ENCODE measurements around the gene ALKBH4. TPM values are rescaled to one million over a fixed set of nuclear protein-coding genes. Genes with fewer than 3 reads are reported as not detected.
A peak's percentile ranks its signal among the peaks of the same experiment; 100 is the strongest.

ALKBH4 gene
- total RNA-seq, 1 experiment from 2014 or later: 5.9 TPM

DNA sequence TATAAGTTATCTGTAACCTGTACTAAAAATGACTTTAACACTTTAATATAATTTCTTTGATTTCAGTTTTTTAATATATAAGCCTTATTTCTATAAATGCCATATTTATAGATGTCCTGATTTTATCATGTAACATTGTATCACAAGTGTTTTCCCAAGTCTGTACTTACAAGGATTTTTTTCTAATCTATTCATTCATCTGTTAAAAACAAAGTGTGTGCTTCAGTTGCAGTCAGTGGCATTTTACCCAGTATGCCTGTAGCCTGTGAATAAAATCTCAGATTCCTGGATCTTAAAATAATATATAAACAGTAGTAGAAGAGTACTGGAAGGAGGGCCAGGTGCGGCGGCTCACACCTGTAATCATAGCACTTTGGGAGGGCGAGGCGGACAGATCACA, 51.1 kb downstream of the ALKBH4 start:
- TF ChIP-seq, protein P1, sequence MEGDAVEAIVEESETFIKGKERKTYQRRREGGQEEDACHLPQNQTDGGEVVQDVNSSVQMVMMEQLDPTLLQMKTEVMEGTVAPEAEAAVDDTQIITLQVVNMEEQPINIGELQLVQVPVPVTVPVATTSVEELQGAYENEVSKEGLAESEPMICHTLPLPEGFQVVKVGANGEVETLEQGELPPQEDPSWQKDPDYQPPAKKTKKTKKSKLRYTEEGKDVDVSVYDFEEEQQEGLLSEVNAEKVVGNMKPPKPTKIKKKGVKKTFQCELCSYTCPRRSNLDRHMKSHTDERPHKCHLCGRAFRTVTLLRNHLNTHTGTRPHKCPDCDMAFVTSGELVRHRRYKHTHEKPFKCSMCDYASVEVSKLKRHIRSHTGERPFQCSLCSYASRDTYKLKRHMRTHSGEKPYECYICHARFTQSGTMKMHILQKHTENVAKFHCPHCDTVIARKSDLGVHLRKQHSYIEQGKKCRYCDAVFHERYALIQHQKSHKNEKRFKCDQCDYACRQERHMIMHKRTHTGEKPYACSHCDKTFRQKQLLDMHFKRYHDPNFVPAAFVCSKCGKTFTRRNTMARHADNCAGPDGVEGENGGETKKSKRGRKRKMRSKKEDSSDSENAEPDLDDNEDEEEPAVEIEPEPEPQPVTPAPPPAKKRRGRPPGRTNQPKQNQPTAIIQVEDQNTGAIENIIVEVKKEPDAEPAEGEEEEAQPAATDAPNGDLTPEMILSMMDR (IDR thresholded peaks at IDR 0.05; ENCODE audit: unreplicated experiment): no peak
- Mint-ChIP-seq H3K36me3 (ENCODE audit: insufficient read depth, unreplicated experiment) (peaks cover 92% of the 10 kb centered on the region), H3K4me1 (ENCODE audit: insufficient read depth, unreplicated experiment) (no peaks in the 10 kb centered on the region), H3K9me3 (ENCODE audit: unreplicated experiment) (no peaks in the 10 kb centered on the region), H3K27ac (ENCODE audit: low read depth, unreplicated experiment) (no peak overlapping the region), H3K4me3 (ENCODE audit: unreplicated experiment) (no peak overlapping the region), H3K27me3 (ENCODE audit: insufficient read depth, unreplicated experiment) (no peaks in the 10 kb centered on the region)
- no peak for DNase-seq (ENCODE audit: unreplicated experiment)
- CTCF ChIA-PET: no interaction called here
- intact Hi-C loops (cut with micrococcal nuclease): no loop called here
- no TSS peak for BruUV-seq (replicated peaks)
- POLR2A ChIA-PET: interaction anchor here (1.2 kb wide), 1 partner anchor 18 kb away, joined by 3 read pairs; no protein-coding TSS in a partner anchor

DNA sequence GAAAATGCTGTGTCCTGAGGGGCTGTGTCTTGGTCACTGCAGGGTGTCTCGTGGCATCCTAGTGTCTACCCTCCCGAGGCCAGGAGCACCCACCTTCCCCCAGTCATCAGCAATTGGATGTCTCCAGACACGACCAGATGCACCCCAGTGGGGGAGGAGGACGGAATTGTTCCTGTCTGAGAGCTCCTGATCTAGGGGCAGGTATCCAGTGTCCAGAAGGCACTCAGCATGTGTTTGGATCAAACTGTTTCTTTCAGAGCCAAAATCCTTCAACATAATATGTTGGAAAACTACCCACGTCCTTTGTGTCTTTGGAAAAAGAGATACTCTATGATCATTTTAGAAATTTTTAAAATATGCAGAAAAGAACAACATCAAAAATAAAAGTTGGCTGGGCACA, 51.6 kb downstream of the ALKBH4 start:
- DNase-seq (ENCODE audit: unreplicated experiment): no peak
- POLR2A ChIA-PET: interaction anchor here (1.2 kb wide), 1 partner anchor 17 kb away, joined by 3 read pairs; no protein-coding TSS in a partner anchor
- Mint-ChIP-seq H3K9me3 (ENCODE audit: unreplicated experiment) (no peaks in the 10 kb centered on the region), H3K4me1 (ENCODE audit: insufficient read depth, unreplicated experiment) (no peaks in the 10 kb centered on the region), H3K36me3 (ENCODE audit: insufficient read depth, unreplicated experiment) (peaks cover 92% of the 10 kb centered on the region), H3K4me3 (ENCODE audit: unreplicated experiment) (no peak overlapping the region), H3K27ac (ENCODE audit: low read depth, unreplicated experiment) (no peak overlapping the region), H3K27me3 (ENCODE audit: insufficient read depth, unreplicated experiment) (no peaks in the 10 kb centered on the region)
- CTCF ChIA-PET: interaction anchor here (1.2 kb wide), 1 partner anchor 8 kb away, joined by 4 read pairs; no protein-coding TSS in a partner anchor
- intact Hi-C loops (cut with micrococcal nuclease): no loop called here
- TF ChIP-seq, protein P1 (IDR thresholded peaks at IDR 0.05; ENCODE audit: unreplicated experiment): no peak
- BruUV-seq (replicated peaks): no TSS peak

DNA sequence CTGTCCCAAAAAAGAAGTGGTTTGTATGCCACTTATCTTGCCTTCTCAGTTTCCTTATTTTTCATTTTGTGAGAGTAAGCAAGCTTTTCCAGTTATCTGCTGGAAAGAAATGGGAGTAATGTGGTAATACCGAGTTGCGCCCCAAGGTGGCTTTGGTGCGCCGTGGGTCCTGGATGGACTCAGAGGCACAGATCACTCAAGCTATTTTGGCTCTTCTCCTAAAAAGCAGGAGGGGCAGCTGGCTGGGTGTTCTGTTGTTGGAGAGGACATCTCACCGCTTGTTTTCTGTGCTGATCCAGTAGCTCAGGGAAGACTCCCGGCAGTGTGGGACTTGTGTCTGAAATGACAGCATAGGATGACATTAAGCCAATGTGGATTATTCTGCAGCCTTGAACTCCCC, 52.1 kb downstream of the ALKBH4 start:
- H3K27me3 Mint-ChIP-seq (ENCODE audit: insufficient read depth, unreplicated experiment): no peaks in the 10 kb centered on the region
- CTCF ChIA-PET: interaction anchor here (0.5 to 1.2 kb wide), 2 partner anchors 8 to 23 kb away, joined by 3 to 4 read pairs; no protein-coding TSS in a partner anchor
- no peaks in the 10 kb centered on the region for H3K9me3 Mint-ChIP-seq (ENCODE audit: unreplicated experiment)
- no peak overlapping the region for H3K4me3 Mint-ChIP-seq (ENCODE audit: unreplicated experiment)
- no peaks in the 10 kb centered on the region for H3K4me1 Mint-ChIP-seq (ENCODE audit: insufficient read depth, unreplicated experiment)
- H3K36me3 Mint-ChIP-seq (ENCODE audit: insufficient read depth, unreplicated experiment): peaks cover 94% of the 10 kb centered on the region
- TF ChIP-seq, protein P1 (IDR thresholded peaks at IDR 0.05; ENCODE audit: unreplicated experiment): peak; percentile 31
- no peak overlapping the region for H3K27ac Mint-ChIP-seq (ENCODE audit: low read depth, unreplicated experiment)
- POLR2A ChIA-PET: interaction anchor here (0.7 to 1.2 kb wide), 2 partner anchors 17 to 1571 kb away, joined by 3 read pairs; no protein-coding TSS in a partner anchor
- DNase-seq (ENCODE audit: unreplicated experiment): peak; percentile 40
- intact Hi-C loops (cut with micrococcal nuclease): no loop called here
- BruUV-seq (replicated peaks): no TSS peak

DNA sequence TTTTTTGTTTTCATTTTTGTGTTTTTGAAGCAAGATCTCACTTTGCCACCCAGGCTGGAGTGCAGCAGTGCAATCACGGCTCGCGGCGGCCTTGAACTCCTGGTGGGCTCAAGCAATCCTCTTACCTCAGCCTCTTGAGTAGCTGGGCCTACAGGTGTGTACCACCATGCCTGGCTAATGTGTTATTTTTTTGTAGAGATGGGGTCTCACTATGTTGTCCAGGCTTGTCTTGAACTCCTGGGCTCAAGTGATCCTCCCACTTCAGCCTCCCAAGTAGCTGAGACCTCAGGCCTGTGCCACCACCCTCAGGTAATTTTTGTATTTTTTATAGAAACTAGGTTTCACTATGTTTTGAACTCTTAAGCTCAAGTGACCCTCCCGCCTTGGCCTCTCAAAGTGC, 53.7 kb downstream of the ALKBH4 start:
- Mint-ChIP-seq H3K4me1 (ENCODE audit: insufficient read depth, unreplicated experiment) (no peaks in the 10 kb centered on the region), H3K36me3 (ENCODE audit: insufficient read depth, unreplicated experiment) (peaks cover 94% of the 10 kb centered on the region), H3K4me3 (ENCODE audit: unreplicated experiment) (no peak overlapping the region), H3K9me3 (ENCODE audit: unreplicated experiment) (no peaks in the 10 kb centered on the region), H3K27me3 (ENCODE audit: insufficient read depth, unreplicated experiment) (no peaks in the 10 kb centered on the region), H3K27ac (ENCODE audit: low read depth, unreplicated experiment) (no peak overlapping the region)
- ChIA-PET CTCF (interaction anchor here (0.6 to 0.7 kb wide), 2 partner anchors 20 to 24 kb away, joined by 3 to 4 read pairs; no protein-coding TSS in a partner anchor), POLR2A (interaction anchor here (0.6 to 1.0 kb wide), 2 partner anchors 11 to 19 kb away, joined by 3 to 4 read pairs; no protein-coding TSS in a partner anchor)
- intact Hi-C loops (cut with micrococcal nuclease): no loop called here
- TF ChIP-seq, protein P1 (IDR thresholded peaks at IDR 0.05; ENCODE audit: unreplicated experiment): no peak
- DNase-seq (ENCODE audit: unreplicated experiment): no peak
- no TSS peak for BruUV-seq (replicated peaks)

Data from MCF 10A (cell line).